Erythroblast (primary cell): ENCODE results near the gene PKN1.
"Not testable (repeated sequence)": the region's sequence is repeated elsewhere in the genome, so short reads cannot be mapped to it uniquely, and the experiment has no call there.

Source experiments
- GATA1 ChIP-seq: IDR thresholded peaks from 2 replicates; pipeline ENCODE4 v1.6.1; 2011; ENCODE audit warnings: low read depth, mild to moderate bottlenecking, control low read depth, low read length, moderate library complexity
- POLR2A ChIP-seq: IDR thresholded peaks from 2 replicates; pipeline ENCODE4 v1.6.1; 2011; ENCODE audit warnings: mild to moderate bottlenecking, low read length

GRCh38 chr19:14396730-14397129, 36.4 kb upstream of the PKN1 start:
- TF ChIP-seq POLR2A, GATA1: not testable (repeated sequence)
